GM12891 (cell line): ENCODE data around the gene CACNB4.

ENCODE experiments used
- POLR2A ChIP-seq: IDR thresholded peaks from 2 replicates; pipeline ENCODE4 v1.6.1; 2011; ENCODE audit warnings: low read depth, low read length, control low read depth
- SPI1 ChIP-seq: IDR thresholded peaks from 2 replicates; pipeline ENCODE4 v1.6.1; 2011; ENCODE audit warnings: low read depth, low read length, control low read depth
- TAF1 ChIP-seq: IDR thresholded peaks from 2 replicates; pipeline ENCODE4 v1.6.1; 2011; ENCODE audit warnings: low read depth, low read length, control low read depth

DNA sequence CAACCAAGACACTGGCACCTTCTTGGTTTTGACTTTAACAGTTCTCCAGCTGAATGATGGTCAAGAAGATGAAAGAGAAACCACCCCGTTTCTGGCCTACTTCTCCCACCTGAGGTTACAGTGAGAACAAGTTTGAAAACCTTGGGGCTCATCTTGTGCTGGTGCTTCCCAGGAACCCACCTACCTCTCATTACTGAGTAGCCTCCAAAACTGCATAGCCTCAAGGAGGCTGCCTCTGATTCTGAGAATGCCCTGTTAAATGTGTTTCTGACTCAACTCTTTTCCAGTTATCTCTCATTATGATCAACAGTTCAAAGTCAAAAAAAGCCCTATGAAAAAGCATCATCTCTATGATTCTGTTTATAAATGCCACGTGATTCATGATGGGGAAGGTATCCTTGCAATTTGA is 121.9 kb downstream of the CACNB4 start:
- TF ChIP-seq POLR2A, result no peak
- TF ChIP-seq TAF1, result no peak
- no peak for TF ChIP-seq SPI1
